Tibial nerve (tissue), 4 donors: ENCODE measurements around the gene PDE6H. TPM values are rescaled to one million over a fixed set of nuclear protein-coding genes. Genes with fewer than 3 reads are reported as not detected.

Experiments
- DNase-seq, 2 donors: peaks; one replicate each; pipeline ENCODE4 v3.0.0-alpha.2; 2019; ENCODE audit warnings: low spot score in 2 of 2
- H3K27ac ChIP-seq, 4 donors: fragments of 200-600 bp; sonication (generic) in 3 of 4; one replicate each; pipeline ENCODE4 v1.5.1; 2017 to 2019; ENCODE audit warnings: mild to moderate bottlenecking in 1 of 4
- H3K27me3 ChIP-seq, 2 donors: fragments of 200-600 bp; sonication (generic) in 1 of 2; one replicate each; pipeline versions ENCODE4 v1.5.1 to v1.6.0; 2017 to 2019
- H3K36me3 ChIP-seq, 3 donors: fragments of 200-600 bp; sonication (generic); one replicate each; pipeline ENCODE4 v1.5.1; 2018 to 2019
- H3K4me1 ChIP-seq, 4 donors: fragments of 200-600 bp; sonication (generic) in 3 of 4; one replicate each; pipeline ENCODE4 v1.5.1; 2017 to 2019
- H3K4me3 ChIP-seq, 4 donors: fragments of 200-600 bp; sonication (generic) in 3 of 4; one replicate each; pipeline ENCODE4 v1.5.1; 2017 to 2019; ENCODE audit warnings: mild to moderate bottlenecking in 1 of 4, moderate library complexity in 1 of 4
- H3K9me3 ChIP-seq, 4 donors: fragments of 200-600 bp; sonication (generic) in 3 of 4; one replicate each; pipeline ENCODE4 v1.5.1; 2017 to 2019
- EP300 ChIP-seq, 2 donors: sonication (generic); formaldehyde crosslinking; IDR thresholded peaks; one replicate each; pipeline ENCODE4 v1.6.1; 2017; ENCODE audit warnings: antibody characterized with exemption in 2 of 2, mild to moderate bottlenecking in 1 of 2
- POLR2A ChIP-seq, 2 donors: fragments of 450-650 bp; IDR thresholded peaks; one replicate each; pipeline ENCODE4 v1.6.1; 2017; ENCODE audit warnings: antibody characterized with exemption in 2 of 2, mild to moderate bottlenecking in 2 of 2, moderate library complexity in 2 of 2
- WGBS, 2 donors: methylation state at CpG; one replicate each; pipeline ENCODE4 v1.1.5; 2018; 5-methylcytosine and 5-hydroxymethylcytosine counted together
- total RNA-seq, 4 donors: library from RNA; depleted of rRNA; stranded (reverse); fragments of >200 nt; gene quantifications; one replicate each; pipeline ENCODE4 v1.1.0, GENCODE V29; 2016
- TF ChIP-seq, protein P1 (sequence below), 5 experiments: fragments of 200-600 bp in 3 of 5; fragments of 450-650 bp in 2 of 5; sonication (generic) in 3 of 5; IDR thresholded peaks; one replicate each; pipeline ENCODE4 v1.5.1; 2016 to 2019; ENCODE audit warnings: antibody characterized with exemption in 5 of 5, mild to moderate bottlenecking in 3 of 5, moderate library complexity in 2 of 5

PDE6H gene
- total RNA-seq, 4 donors from 2014 or later: not detected

DNA sequence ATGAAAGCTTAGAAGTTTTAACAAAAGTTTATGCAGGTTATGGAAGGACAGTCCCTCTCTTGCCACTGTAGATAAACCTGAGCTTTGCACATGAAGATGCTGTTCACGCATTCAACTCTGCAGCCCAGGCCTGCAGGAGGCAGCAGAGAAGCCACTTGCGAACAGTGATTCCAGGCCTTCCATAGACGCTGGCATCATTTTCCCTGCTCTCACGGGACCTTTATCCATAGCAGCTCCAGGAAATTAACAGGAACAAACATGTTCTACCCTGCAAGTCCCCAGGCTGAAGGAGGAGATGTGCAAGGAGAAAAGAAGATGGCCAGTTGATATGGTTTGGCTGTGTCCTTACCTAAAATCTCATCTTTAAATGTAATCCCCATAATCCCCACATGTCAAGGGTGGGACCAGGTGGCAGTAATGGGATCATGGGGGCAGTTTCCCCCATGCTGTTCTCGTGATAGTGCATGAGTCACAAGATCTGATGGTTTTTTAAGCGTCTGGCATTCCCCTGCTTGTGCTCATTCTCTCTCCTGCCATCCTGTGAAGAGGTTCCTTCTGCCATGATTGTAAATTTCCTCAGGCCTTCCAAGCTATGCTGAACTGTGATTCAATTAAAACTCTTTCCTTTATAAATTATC, 36.5 kb upstream of the PDE6H start:
- Histone ChIP-seq H3K27me3 (no peaks in the 10 kb centered on the region), H3K9me3 (no peaks in the 10 kb centered on the region), H3K4me3 (no peak overlapping the region), H3K36me3 (no peaks in the 10 kb centered on the region), H3K4me1 (no peaks in the 10 kb centered on the region), H3K27ac (no peak overlapping the region)
- no peak for DNase-seq
- TF ChIP-seq POLR2A (IDR thresholded peaks at IDR 0.05) (no peak), EP300 (IDR thresholded peaks at IDR 0.05) (no peak)
- TF ChIP-seq, protein P1, sequence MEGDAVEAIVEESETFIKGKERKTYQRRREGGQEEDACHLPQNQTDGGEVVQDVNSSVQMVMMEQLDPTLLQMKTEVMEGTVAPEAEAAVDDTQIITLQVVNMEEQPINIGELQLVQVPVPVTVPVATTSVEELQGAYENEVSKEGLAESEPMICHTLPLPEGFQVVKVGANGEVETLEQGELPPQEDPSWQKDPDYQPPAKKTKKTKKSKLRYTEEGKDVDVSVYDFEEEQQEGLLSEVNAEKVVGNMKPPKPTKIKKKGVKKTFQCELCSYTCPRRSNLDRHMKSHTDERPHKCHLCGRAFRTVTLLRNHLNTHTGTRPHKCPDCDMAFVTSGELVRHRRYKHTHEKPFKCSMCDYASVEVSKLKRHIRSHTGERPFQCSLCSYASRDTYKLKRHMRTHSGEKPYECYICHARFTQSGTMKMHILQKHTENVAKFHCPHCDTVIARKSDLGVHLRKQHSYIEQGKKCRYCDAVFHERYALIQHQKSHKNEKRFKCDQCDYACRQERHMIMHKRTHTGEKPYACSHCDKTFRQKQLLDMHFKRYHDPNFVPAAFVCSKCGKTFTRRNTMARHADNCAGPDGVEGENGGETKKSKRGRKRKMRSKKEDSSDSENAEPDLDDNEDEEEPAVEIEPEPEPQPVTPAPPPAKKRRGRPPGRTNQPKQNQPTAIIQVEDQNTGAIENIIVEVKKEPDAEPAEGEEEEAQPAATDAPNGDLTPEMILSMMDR (IDR thresholded peaks at IDR 0.05): no peak
- WGBS, 2 donors: 84 to 90% methylated on average over 6 of the region's 6 CpGs

DNA sequence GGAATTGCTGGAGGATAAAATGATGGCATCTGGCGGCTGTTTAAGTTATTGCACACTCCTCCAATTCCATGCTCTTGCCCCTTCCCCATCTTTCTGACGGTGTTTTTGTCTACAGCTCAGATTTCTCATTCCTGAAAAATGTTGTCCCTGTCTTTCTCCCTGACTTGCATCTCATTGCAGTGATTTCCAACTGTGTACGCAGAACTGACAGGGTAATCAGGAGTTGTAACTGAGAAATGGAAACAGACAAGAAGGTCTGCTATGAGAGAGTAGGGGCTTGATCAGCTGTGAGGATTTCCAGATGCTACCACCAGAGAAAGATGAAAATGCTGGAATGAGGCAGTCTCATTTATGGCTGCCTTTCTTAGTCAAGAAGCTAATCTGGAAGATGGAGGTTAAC, 35.8 kb upstream of the PDE6H start:
- 84 to 85% methylated on average over 3 of the region's 3 CpGs for WGBS, 2 donors
- H3K36me3 ChIP-seq: no peaks in the 10 kb centered on the region
- no peaks in the 10 kb centered on the region for H3K27me3 ChIP-seq
- TF ChIP-seq POLR2A (IDR thresholded peaks at IDR 0.05) (no peak), EP300 (IDR thresholded peaks at IDR 0.05) (no peak)
- TF ChIP-seq, protein P1 (IDR thresholded peaks at IDR 0.05): no peak
- H3K4me3 ChIP-seq: no peak overlapping the region
- H3K9me3 ChIP-seq: no peaks in the 10 kb centered on the region
- no peak overlapping the region for H3K27ac ChIP-seq
- DNase-seq: no peak
- H3K4me1 ChIP-seq: no peaks in the 10 kb centered on the region

DNA sequence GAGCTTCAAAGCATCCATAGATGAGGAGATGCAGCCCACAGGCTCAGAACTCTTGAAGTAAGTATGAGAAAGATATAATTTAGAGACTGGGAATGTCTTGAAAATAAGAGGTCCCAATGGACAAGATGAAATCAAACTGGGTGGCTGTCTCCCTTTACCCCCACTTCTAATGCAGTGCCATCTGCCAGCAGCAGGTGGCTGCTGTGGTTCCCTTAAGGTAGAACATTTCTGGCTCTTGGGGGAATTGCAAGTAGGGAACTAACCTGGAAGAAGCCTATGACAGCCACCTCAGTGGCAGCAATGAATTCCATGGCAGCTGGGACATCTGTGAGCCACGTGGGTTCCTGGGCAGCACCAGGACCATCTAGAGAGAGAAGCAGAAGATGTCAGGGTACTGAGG, 35.2 kb upstream of the PDE6H start:
- Histone ChIP-seq H3K27ac (no peak overlapping the region), H3K36me3 (peaks cover 0 to 3% (median 0%) of the 10 kb centered on the region in 3 donors), H3K27me3 (no peaks in the 10 kb centered on the region), H3K4me3 (no peak overlapping the region), H3K4me1 (no peaks in the 10 kb centered on the region), H3K9me3 (no peaks in the 10 kb centered on the region)
- WGBS, 2 donors: 65 to 69% methylated on average over 1 of the region's 1 CpG
- no peak for TF ChIP-seq POLR2A (IDR thresholded peaks at IDR 0.05)
- TF ChIP-seq EP300 (IDR thresholded peaks at IDR 0.05): no peak
- TF ChIP-seq, protein P1 (IDR thresholded peaks at IDR 0.05): no peak
- no peak for DNase-seq

DNA sequence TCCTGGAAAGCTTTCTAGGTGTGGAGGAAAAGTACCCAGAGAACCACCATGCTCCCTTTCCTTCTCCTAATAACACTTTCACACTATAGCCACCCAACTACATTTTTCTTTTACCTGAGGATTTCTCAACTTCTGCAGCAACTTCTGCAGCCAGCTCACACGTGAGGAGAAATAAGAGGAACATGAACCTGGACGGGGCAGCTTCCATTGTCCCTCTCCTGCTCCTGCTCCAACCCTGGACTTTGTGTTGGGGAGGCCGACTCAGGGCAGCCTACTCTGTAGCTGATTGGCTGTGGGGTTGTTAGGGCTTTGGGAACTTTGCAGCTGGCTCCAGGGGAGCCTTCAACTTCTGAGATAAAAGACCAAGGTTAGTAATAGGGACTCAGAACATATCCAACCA, 34.5 kb upstream of the PDE6H start, which contains the start of gene ERP27:
ERP27 (minus strand) TSS at position 237 of the 400 bp plus-strand sequence; CDS start at position 208, 29 bp downstream.
- Histone ChIP-seq H3K4me1 (no peaks in the 10 kb centered on the region), H3K9me3 (no peaks in the 10 kb centered on the region), H3K27me3 (no peaks in the 10 kb centered on the region), H3K4me3 (no peak within 1 kb of the TSS), H3K36me3 (peaks cover 0 to 3% (median 0%) of the 10 kb centered on the region in 3 donors), H3K27ac (no peak within 1 kb of the TSS)
- WGBS, 2 donors: 79 to 84% methylated on average over 3 of the region's 3 CpGs
- no peak for DNase-seq
- TF ChIP-seq, protein P1 (IDR thresholded peaks at IDR 0.05): no peak
- no peak for TF ChIP-seq POLR2A (IDR thresholded peaks at IDR 0.05)
- TF ChIP-seq EP300 (IDR thresholded peaks at IDR 0.05): no peak

DNA sequence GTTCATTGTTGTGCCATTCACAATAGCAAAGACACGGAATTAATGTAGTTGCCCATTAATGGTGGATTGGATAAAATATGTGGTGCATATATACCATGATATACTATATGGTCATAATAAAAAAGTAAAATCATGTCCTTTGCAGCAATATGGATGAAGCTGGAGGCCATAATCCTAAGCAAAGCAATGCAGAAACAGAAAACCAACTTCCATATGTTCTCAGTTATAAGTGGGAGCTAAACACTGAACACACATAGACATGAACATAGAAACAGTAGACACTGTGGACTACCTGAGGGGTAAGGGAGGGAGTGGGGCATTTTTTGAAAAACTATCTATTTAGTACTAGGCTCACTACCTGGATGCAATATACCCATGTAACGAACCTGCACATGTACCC, 31.5 kb upstream of the PDE6H start:
- H3K36me3 ChIP-seq: peaks cover 0 to 3% (median 0%) of the 10 kb centered on the region in 3 donors
- H3K27ac ChIP-seq: no peak overlapping the region
- H3K4me1 ChIP-seq: peaks cover 0 to 13% (median under 1%) of the 10 kb centered on the region in 4 donors
- no peak for DNase-seq
- no peaks in the 10 kb centered on the region for H3K27me3 ChIP-seq
- no peak overlapping the region for H3K4me3 ChIP-seq
- TF ChIP-seq POLR2A (IDR thresholded peaks at IDR 0.05) (no peak), EP300 (IDR thresholded peaks at IDR 0.05) (no peak)
- TF ChIP-seq, protein P1 (IDR thresholded peaks at IDR 0.05): no peak
- WGBS, 2 donors: 95 to 98% methylated on average over 2 of the region's 2 CpGs
- no peaks in the 10 kb centered on the region for H3K9me3 ChIP-seq
